GM21825 (cell line): ENCODE measurements around the gene ARMC9.

ENCODE experiments used
- ATAC-seq: cut with Tn5 transposase; IDR thresholded peaks from one replicate; pipeline ENCODE4 v1.9.1; 2021; ENCODE audit warnings: mild to moderate bottlenecking, moderate library complexity; ENCODE audit not compliant: unreplicated experiment

Gene ARMC9

DNA sequence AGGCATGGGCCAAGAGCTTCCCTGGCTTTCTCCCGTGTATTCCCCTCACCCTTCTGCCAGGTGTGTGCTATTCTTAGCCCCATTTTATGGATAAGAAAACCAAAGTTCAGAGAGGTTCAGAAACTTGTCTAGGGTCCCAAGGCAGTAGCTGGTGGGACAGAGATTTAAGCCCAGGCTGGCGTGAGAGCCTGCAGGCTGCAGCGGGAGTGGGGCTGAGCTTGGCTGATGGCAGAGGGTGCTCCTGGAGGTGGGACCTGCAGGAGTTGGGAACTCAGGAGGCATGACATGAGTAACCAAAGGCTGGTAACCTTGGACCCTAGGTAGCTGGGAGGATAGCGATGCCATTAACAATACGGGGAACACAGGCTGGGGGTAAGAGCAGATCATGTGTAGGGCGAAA is 109.8 kb downstream of the ARMC9 start:
- ATAC-seq: no peak

DNA sequence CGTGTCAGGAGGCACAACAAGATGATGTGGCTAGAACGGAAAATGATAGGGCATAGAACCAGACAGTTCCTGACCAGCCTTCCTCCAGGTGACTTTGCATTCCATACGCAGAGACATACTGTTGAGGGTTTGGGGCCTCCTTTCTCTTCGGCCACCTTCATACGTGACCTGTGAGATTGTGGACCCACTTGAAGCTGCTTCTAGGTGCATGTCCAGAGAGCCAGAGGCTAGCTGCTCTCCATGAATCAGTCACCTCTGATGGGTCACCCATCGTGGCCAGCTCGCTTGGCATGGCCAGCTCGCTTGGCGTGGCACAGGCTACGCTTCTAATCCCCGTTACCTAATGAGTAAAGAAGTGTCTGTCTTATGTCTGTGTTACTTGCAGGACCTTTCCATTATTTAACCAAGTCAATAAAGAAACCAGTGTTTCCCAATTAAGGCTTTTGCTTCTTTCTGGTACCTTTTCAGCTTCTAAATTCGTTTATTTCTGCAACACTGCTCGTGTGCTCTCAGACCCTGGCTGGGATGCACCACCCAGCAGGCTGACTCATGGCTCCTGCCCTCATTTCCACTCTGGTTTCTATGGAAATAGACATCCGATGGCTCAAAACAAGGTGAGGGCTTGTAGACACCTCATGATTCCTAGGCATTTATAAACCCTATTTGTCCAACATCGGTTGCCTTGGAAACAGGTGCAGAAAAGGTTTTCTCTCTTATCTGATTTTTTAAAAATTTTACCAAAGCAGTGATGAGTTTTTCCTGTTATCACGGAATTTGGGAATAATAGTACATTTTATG is 110.4 kb downstream of the ARMC9 start:
- ATAC-seq: no peak

DNA sequence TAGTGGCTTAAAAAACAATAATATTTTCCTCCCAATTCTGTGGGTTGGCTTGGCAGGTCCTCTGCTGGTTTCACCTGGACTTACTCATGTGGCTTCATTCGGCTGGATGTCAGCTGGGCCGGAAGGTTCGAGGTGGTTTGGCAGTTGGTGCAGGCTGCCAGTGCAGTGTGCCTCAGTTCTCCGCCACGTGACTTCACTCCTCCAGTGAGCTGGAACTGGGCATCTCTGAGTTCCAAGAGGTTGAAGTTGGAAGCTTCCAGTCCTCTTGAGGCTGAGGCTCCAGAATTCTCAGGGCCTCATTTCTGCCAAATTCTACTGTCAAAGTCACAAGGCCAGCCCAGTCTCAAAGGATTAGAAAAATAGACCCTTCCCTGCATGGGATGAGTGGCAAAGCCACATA is 113.6 kb downstream of the ARMC9 start:
- ATAC-seq: no peak

DNA sequence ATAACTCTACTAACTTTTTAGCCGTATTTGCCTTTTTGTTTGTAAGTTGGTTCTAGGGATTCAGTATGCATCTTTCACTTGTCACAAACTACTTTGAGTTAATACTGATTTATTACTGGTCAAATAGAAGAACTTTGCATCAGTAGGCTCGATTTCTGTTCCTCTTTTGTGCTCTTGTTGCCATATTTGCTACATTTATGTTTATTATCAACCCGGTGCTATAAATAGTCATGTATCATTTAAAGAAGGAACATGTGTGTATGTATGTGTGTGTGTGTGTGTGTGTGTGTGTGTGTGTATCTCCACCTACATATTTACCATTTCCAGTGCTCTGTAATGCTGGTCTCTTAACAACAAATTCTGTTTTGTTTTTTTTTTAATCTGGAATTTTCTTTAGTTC is 117.5 kb downstream of the ARMC9 start:
- no peak for ATAC-seq

DNA sequence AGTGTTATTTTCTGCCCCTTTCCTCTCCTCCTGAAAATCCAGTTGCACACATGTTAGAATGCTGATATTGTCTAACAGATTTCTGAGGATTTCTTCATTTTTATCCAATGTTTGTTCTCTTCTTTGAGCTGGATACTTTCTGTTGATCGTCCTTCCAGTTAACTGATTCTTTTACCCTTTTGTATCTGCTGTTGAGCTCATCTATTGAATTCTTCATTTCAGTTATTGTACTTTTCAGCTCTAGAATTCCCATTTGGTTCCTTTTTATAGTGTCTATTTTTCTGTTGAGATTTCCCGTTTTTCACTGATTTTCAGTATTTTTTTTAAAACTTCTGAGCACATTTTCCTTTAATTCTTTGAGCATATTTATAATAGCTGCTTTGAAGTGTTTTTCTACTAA is 119.1 kb downstream of the ARMC9 start:
- ATAC-seq: no peak

DNA sequence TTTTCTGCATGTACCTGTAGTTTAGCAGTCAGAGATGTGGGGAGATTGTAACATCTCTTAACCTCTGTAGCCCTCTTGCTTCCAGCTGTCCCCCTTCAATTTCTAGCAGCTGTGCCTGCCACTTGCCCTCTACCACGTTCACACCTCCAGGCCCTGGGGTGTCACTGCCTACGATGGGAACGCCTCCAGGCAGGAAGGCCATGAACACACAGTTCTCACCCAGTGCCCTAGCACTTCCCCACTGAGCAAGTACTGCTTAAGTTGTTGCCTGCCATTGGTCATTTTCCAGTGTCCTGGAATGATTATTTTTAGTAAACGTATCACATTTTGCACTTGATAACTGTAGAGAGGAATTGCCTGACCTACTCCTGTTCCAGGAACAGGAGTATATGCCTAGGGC is 120.0 kb downstream of the ARMC9 start:
- no peak for ATAC-seq

DNA sequence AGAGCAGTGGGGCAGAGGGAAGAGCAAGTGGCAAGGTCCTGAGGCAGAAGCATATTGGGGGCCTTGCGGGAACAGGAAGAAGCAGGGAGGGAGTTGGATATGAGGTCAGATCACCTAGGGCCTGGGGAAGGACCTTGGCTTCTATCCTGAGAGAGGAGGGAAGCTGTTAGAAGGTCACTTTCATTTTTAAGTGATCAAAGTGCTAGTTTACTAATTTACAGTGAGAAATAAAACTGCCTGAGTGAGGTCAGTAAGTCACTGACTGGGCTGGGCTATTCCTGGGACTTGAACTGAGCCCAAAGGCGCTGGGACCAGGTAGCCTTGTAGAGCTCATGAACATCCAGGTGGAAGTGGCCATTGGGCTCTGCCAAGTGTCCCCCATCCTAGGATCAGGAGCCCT is 120.5 kb downstream of the ARMC9 start:
- no peak for ATAC-seq

DNA sequence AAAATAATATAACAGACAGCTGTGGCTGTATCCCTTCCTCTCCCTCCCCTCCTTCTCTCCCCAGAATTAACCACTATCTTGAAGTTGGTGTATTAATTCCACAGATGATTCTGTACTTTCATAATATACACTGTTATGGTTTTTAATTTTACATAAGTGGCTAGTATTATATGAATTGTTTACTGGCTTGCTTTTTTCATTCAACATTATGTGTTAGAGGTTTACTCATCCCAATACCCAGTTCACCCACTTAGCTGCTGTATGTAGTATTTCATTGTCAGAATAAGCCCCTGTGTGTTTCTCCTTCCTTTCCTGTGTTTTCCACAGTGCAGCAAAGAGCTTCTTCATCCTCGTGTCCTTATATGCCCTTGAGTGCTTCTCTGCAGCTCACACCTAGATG is 121.4 kb downstream of the ARMC9 start:
- ATAC-seq: no peak

DNA sequence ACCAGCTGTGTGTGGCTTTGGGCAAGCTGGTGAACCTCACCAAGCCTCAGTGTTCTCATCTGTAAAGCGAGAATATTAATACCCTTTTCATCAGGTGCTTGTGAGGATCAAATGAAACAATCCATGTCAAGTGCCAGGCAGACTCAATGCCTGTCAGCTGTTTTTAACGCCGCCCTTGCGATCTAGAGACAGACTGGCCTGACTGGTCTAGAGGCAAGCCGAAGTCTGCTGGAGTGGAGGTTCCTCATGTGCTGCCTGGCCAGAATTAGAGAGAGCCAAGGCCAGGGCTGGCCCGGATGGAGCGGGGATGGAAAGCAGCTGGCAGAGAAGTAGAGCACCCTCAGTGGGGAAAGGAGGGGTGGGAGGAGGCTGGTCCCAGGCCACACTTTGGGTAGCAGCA is 122.6 kb downstream of the ARMC9 start:
- ATAC-seq: no peak

DNA sequence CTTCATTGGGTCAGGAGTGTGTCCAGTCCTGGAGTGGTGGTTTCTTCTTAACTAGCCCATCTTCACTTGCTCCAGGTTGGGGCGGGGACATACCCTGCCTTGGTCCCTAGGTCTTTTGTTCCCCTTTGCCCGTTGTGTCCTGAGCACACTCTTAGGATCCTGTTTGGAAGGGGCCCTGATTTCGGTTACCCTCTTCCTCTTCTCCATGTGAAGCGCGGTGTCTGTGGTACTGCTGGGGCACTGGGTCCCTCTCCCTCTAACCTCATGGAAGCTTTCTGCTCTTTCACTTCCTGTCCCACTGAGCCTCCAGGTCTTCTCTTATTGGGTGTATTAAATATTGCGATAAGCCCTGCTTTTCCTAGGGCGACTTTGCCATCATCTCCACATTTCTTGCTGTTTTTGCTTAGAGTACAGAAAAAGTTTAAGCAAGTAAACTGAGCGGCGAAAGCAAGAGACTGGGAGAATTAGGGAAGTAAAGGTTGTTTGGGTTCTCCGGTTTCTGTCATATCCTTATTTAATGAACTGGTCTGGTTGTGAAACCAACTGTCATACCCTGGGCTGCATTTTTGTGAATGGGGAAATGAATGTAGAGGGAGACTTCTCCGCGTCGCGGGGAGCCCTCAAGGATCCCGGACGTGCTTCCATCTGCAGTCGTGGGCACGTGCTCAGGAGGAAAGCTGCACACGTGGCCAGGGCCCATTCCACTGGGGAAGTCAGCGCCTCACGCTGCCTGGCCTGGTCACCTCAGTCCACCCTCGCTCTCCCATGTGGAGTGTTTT is 123.3 kb downstream of the ARMC9 start:
- ATAC-seq: no peak

DNA sequence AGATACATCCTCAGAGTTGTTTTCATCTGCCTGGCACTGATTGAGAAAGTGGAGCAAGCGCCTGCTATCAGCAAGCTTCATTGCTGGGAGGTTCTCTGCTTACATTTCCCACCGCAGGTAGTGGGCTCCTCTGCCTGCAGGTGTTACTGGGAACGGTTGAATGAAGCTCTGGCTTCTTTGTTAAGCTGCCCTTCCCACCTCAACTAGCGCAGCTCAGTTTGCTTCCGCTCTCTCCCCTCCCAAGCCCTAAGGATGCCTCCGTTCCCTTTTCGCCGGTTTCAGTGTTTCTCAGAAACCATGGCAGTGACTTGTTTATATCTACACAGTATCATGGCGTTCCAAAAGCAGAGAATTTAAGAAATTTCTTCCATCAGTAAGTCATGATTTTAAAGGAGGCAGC is 124.9 kb downstream of the ARMC9 start:
- ATAC-seq: no peak

DNA sequence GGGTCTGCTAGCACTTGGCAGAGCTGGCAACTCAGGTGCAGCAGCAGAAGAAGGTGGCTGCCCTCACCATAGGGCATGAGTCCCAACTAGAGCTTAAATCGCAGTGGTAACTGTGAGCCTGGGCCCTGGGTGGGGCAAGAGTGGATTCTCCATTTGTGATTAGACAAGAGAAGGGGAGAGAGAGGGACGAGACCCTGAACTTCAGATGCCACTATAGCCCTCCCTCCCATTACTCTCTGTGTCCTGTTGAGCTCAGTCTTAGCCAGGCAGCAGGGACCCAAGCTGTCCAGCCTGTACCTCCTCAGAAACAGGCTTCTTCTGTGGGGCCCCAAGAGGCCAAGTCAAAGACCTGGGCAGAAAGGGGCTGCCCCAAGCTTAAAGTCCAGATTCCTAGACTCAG is 127.4 kb downstream of the ARMC9 start:
- no peak for ATAC-seq

DNA sequence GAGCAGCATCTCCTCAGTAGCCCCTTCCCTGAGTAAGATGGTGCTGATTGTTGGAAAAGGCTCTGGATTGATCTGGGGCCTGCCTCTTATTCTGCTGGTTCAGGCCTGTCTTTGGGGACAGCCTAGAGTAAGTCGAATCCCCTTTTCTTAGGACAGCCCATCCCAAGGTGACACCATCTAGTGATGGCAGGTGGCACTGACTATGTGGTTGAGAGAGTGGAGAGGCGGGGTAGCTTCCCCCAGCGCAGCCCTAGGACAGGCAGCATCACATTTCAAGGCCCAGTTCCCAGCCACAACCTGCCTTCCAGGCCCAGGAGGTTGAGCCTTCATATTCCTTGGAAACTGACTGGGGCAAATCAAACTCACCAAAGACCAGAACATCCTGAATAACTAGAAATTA is 128.0 kb downstream of the ARMC9 start:
- no peak for ATAC-seq

DNA sequence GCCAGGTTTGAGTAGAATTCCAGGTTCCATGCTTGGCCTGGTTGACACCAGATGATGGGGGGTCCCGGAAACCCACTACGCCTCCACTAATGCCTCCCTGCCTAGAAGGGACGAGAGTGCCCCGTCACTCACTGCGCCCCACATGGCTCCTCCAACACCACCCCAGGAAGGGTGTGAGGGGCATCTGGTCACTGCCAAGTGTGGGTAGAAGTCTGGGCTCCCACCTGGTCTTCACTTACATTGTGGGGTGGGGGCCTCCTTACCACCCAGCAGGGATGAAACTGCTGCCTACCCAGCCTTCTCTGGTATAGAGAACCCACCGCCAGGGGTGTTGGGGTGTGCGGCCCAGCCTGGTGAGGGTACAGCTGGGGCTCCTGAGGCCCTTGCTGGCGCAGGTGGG is 131.9 kb downstream of the ARMC9 start:
- ATAC-seq: no peak

DNA sequence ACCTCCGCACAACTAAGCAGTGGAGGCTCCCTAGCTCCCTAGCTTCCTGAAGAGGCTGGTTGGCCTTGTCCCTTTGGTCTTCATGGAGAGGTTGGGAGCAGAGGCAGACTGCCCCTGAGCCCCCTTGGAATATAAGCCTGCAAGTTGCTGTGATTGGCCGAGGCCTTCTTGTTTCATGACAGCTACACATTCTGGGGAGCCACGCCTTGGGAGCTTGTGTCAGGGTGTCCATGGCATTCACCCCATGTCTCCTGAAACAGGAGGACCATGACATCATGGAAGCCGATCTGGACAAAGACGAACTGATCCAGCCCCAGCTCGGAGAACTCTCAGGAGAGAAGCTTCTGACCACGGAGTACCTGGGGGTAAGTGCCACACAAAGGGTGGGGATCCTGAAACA is 133.1 kb downstream of the ARMC9 start:
- no peak for ATAC-seq

DNA sequence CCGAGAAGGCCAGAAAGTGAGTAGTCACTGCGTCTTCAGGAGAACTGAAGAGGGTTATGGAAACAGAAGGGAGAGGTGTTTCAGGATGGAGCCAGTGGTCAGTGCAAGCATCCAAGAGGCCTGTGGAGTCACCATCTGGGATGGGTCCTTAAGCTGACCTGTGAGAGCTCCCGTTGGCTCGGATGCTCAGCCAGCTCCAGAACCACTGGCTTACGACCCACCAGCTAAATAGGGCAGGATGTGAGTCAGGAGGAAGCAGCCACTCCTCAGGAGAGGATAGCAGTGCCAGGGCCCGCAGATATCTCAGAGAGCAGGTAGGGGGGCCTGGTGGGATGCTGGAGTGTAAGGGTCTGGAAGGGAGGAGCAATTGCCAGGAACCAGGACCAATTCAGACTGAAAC is 134.0 kb downstream of the ARMC9 start:
- ATAC-seq: no peak

DNA sequence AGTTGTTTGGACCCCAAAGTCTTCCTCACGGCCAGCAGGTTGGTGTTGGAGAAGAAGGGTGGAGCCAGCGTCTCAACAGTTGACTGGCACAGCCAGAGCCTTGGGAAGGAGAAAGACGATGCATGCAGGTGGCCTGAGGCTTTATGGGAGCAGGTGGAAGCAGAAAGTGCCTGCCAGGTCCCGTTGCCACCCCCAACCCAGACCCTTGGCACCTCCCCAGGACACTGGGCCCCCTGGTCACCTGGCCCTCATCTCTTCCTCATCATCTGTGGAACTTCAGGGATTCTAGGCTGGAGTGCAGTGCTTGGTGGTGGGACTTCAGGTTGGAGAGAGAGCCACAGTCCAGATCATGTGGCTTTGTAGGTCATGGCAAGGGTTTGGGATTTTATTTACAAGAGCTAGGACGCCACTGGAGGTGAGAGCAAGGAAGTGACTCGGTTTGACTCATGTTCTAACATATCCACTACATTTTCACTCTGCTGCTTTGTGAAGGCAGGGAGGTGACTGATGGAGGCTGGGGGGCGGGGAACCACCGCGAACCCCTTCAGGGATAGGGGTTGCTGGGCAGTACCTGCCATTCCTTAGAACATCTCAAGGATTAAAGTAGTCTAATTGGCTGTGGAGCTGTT is 134.6 kb downstream of the ARMC9 start:
- ATAC-seq: no peak

DNA sequence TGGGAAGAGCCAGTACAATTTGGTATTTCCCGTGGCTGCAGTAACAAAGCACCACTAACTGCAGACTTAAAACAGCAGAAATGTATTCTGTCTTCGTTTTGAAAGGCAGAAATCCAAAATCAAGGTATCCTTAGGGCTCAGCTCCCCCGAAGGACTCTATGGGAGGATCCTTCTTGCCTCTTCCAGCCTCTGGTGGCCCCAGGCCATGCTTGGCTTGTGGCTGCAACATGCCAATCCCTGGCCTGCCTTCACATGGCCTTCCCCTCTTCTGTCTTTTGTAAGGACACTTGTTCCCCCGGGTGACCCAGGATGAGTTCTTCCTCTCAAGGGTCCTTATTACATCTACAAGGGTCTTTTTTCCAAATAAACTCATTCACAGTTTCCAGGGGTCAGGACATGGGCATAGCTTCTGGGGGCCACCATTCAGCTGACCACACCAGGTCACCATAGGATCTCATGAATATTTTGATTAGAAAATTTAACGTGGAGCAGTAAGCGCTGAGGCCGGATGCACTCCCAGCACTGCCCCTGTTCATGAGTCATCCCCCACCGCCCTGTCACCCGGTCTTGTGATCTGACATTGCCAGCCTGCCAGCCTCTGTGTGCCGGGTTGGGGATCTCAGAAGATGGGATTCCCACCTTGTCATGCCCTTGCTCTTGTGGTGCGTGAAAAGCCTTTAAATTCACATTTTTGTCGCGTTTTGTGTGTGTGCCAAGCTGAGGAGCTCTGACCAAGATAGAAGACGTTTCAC is 135.9 kb downstream of the ARMC9 start:
- ATAC-seq: no peak

DNA sequence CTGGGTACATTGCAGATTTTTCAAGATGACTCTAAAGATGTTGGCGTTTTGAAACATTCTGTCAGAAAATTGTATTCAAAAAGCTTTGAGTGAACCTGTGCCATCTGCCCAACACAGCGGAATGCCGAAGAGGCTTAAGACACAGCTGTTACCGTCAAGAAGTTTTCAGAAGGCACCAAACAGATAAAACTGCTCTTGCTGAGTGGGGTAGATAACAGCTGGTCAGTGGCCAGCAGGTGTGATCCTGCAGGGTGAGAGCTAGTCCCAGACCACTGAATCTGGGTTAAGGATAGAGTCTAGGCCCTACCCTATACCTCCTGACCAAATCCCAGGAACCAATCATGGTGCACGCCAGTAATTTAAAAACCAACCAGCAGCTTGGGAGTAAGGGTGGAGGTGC is 136.6 kb downstream of the ARMC9 start:
- no peak for ATAC-seq

DNA sequence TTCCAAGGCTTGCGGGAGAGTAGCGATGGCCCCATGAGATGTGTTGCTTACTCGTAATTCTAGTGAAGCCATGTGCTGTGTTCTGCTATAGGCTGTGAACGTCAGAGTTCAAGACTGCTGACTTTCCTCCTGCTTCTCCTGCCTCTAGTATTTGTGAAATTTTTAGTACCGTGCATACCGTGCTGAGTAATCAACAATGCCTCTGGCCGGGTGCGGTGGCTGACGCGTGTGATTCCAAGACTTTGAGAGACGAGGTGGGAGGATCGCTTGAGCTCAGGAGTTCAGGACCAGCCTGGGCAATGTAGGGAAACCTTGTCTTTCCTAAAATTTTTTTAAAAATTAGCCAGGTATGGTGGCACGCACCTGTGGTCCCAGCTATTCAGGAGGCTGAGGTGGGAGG is 137.2 kb downstream of the ARMC9 start:
- no peak for ATAC-seq

DNA sequence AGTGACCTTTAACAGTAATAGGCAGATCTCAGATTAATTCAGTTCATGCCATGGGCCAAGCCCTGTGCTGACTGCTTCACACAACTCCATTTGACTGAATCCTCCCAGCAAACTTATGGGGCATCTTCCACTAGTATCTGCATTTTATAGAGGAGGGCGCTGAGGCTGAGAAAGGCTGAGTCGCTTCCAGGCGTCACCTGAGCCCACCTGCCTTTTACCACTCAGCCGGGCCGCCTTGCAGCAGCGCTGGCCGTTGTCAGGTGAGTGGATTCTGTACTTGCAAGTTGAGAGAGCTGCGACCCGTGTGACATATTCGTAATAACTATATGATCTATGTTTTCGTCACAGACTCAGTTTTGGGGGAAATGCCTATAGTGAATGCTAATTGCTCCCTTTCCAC is 137.8 kb downstream of the ARMC9 start:
- ATAC-seq: no peak
